Measurements from ENCODE around the gene ARHGAP18.

ARHGAP18 gene

GRCh38 chr6:129665555-129665954 lies 44.4 kb downstream of the ARHGAP18 start:
- DNase-seq, result no peak

- DNase-seq, result no peak
These were observed 46.4 kb downstream of the ARHGAP18 start for GRCh38 chr6:129663531-129663930.

DNA sequence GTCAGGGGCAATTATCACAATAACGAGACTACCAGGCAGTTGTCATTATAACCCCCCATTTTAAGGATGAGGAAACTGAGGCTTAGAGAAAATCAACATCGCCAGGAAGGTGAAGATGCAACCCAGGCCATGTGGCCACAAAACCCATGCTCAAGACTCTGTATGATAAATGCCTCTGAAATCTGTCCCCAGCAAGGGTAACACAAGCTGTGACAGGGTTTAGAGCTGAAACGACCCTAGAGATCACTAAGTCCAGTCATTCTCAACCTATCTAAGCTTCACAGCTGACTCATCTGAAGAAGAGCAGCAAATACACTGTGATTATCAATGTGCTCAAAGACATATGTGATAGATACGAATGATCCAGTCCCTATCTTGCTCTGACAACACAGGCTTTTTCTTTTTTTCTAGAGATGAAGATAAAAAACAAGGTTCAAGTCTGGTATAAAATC lies 47.0 kb downstream of the ARHGAP18 start:
- no peak for DNase-seq

DNA sequence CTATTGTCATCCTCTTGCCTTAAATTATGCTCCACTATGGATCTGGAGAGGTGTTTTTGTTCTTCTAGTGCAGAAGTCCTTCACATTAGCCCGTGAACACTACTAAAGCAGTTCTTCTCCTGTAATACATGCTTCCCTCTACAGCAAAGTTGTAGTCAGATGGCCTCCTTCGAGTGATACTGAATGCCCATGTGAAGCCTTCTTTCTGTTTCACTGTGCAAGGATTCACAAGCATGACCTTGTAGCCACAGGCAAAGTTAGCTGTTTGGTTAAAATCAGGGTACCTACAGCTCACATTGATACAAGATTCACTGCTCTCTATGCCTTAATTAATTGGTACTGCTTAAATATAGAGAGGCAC lies 47.6 kb downstream of the ARHGAP18 start:
- DNase-seq, result no peak

DNA sequence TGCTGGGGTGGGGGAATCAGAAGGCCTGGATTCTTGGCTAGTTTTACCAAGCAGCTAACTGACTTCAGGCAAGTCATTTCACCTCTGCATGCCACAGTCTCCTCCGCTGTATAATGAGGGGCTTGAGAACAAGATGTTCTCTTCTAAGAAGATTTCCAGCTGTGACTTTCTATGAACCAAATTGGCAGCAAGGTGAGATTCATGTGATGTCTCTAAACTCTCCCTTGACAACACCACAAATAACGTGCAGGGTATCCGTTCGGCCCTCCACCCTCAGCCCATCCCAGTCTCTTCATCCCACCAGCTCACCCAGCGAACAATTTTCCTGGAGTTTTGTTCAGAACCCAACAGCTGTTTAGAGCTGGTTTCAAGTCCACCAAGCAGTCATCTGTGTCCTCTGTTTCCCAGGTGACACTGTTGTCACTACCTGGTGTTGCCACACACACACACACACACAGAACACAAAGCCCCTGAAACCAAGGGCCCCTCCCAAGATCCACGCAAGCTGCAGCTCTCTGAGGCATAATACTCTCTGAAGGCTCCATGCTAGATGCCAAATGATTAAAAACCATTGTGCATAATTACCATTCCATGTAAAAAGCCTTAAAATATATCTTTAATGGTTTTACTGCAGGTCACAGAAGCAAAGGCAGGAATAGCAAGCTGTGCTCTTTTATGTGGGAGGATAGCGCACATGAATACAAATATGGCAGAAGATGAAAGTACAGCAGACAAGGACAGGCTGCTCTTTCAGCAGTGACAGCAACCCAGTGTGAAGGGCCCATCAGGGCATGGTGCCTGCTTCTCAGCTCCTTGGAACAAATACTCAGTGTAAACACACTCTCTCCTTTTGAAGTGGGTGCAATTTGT lies 48.2 kb downstream of the ARHGAP18 start:
- DNase-seq, result peak; percentile 55

- DNase-seq, result no peak
These were observed 49.7 kb downstream of the ARHGAP18 start for GRCh38 chr6:129660346-129660676.

DNA sequence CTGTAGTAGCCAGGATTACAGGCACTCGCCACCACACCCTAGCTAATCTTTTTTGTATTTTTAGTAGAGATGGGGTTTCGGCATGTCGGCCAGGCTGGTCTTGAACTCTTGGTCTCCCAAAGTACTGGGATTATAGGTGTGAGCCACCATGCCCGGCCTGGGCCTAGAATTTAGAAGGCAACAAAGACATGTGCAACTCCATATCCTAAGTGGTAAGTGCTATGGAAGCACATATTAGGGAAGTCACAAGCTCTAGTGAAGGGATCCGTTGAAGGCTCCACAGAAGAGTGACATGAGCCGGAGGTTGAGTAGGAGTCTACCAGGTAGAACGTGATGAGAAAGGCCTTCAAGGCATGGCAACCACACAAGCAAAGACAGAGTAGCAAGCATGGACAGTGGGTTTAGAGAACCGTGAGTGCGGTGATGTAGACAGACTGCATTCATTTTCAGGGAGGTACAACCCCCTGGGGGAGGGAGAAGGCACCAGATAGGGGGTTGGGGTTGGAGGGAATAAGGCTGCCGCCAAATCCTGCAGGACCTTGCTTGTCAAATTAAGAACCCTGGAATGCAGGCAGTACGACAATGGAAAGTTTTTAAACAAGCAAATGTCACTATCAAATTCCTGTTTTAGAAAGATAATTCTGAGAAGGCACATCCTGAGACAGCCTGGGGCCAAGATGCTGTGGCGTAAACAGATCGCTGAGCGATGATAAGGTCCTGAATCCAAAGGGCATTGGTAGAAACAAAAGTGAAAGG lies 50.2 kb downstream of the ARHGAP18 start:
- no peak for DNase-seq

GRCh38 chr6:129659167-129659566 lies 50.8 kb downstream of the ARHGAP18 start:
- DNase-seq, result no peak

- no peak for DNase-seq
These were observed 52.5 kb downstream of the ARHGAP18 start for GRCh38 chr6:129657483-129657882.

GRCh38 chr6:129655334-129655733 lies 54.6 kb downstream of the ARHGAP18 start:
- no peak for DNase-seq

DNA sequence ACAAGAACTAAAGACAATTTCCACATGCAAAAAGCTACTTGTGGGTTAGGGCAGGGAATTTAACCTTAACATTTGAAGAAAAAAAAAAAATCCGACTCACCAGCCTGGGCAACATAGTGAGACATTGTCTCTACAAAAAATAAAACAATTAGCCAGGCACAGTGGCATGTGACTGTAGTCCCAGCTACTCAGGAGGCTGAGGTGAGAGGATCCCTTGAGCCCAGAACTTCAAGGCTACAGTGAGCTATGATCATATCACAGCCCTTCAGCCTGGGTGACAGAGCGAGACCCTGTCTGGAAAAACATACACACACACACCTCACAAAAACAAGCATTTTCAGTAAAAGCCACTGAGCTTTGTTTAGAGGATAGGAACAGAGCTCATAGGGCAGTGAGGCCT lies 56.2 kb downstream of the ARHGAP18 start:
- no peak for DNase-seq

DNA sequence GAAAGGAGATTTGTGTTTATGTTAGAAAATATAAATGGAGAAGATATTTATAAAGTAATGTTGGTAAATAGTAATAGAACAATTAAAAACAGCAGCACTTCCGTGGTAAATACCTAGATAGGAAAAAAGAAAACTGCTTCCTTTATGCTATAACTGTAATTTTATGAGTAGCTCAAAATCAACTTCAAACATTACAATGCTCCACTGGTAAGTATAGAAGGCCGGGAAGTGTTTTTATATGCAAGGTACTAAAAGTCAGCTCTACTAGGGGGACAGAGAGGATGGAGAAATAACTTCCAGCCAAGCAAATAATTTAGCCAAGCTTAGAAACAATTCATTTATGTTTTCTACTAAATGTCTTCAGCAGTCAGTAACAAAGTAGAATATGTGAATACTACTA lies 56.7 kb downstream of the ARHGAP18 start:
- no peak for DNase-seq

- DNase-seq, result peak; percentile 6
These were observed 58.7 kb downstream of the ARHGAP18 start for GRCh38 chr6:129651291-129651691.

DNA sequence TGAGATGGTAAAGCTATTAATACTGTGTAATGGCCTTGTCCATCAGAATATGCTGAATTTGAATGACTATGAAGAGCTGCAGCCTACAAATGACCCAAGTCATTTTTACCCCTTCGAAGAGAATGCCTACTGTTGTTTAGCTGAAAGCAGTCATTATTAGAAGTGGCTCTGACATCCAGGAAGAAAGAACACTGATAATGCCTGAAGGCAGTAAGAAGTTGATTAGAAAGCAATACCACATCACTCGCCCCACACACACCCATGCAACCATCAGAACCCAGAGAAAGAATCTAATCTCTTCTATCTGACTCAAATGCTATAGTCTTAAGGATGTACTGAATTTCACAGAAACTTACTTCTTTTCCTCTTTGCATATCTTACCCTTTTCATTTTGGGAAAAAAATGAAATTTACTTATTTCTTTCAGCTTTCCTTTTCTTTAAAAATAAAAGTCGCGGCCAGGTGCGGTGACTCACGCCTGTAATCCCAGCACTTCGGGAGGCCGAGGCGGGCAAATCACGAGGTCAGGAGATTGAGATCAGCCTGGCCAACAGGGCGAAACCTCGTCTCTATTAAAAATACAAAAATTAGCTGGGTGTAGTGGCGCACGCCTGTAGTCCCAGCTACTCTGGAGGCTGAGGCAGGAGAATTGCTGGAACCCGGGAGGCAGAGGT lies 61.0 kb downstream of the ARHGAP18 start:
- no peak for DNase-seq

DNA sequence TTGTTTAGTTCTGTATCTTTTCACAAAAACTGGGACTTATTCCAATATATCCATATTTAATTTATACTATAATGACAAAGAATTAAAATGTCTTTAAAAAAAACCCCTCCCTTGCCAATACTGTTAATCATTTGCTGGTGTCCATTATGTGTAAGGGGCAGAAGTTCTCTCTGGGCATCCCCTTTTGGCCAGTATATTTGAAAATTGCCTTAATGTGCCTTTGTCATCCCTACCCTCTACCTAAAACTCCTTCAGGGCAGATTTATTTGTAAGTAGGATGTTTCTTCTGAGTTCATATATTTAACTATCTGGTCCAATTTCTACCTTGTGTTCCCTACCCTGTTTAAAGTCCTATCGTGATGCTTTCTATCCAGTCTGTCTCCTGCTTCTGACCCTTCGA lies 62.9 kb downstream of the ARHGAP18 start:
- no peak for DNase-seq

GRCh38 chr6:129646642-129647041 lies 63.3 kb downstream of the ARHGAP18 start:
- DNase-seq, result no peak

- DNase-seq, result peak; percentile 71
These were observed 64.0 kb downstream of the ARHGAP18 start for GRCh38 chr6:129645830-129646579.

- DNase-seq, result peak; percentile 66
These were observed 64.7 kb downstream of the ARHGAP18 start for GRCh38 chr6:129645106-129645829.

DNA sequence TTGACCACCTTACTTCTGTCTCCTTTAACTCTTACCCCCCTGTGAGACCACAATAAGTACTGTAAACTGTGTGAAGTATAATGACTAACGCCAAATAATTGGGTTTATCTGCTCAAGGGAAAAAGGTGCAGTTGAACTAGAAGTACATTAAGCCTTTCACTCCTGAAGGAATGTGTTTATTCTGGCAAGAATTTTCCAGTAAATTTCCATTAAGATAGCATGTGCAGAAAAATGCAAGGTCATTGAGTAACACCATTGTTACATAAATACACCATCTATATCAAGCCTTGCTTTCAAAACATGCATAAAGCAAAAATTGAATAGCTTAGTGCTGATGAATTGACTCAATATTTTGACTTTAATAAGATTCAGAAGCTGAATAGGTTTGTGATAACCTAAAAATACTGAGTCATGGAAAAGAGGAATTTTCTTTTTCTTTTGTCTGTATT lies 65.4 kb downstream of the ARHGAP18 start:
- DNase-seq, result no peak

DNA sequence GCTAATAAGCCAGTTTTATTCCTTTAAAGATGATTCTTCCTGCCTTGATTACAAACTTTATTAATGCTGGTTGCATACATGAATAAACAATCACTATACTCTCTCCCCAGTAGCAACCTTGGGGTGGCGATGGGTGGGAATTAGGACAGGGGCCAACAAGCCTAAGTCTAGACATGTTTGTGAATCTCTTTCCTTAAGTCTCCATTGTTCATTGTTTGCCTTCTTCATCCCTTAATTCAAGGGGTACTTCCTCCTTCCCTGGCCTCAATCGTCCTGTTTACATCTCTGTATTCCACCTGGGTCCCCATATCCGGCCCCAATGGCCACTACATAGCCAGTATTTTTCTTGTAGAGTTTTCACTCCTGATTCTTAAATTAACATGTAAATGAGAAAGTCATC lies 66.0 kb downstream of the ARHGAP18 start:
- peak; percentile 13 for DNase-seq

- DNase-seq, result no peak
These were observed 66.8 kb downstream of the ARHGAP18 start for GRCh38 chr6:129643176-129643575.

- DNase-seq, result no peak
These were observed 67.7 kb downstream of the ARHGAP18 start for GRCh38 chr6:129642322-129642721.

Data from DMS53 (cell line).